GM18520 (cell line): Measurements from ENCODE around the gene NCOA5.

Source experiments
- ATAC-seq: cut with Tn5 transposase; IDR thresholded peaks from one replicate; pipeline ENCODE4 v1.9.1; 2021; ENCODE audit not compliant: unreplicated experiment

Gene NCOA5

GRCh38 chr20:46089417-46090388 lies at the start of gene NCOA5:
Gene NCOA5, minus strand, starts transcription at chr20:46089962. Its CDS starts 10,538 bp downstream, at chr20:46079424.
- ATAC-seq, result peak; percentile 85

GRCh38 chr20:46139266-46139889 lies 49.6 kb upstream of the NCOA5 start:
- no peak for ATAC-seq

GRCh38 chr20:46137816-46138215 lies 48.1 kb upstream of the NCOA5 start:
- ATAC-seq, result no peak

- ATAC-seq, result no peak
Observed at GRCh38 chr20:46135856-46136633, 46.3 kb upstream of the NCOA5 start.

- ATAC-seq, result no peak
Observed at GRCh38 chr20:46134716-46135115, 45.0 kb upstream of the NCOA5 start.

GRCh38 chr20:46133886-46134654 lies 44.3 kb upstream of the NCOA5 start:
- no peak for ATAC-seq

- ATAC-seq, result no peak
Observed at GRCh38 chr20:46132705-46133120, 43.0 kb upstream of the NCOA5 start.

- ATAC-seq, result no peak
Observed at GRCh38 chr20:46131396-46131795, 41.6 kb upstream of the NCOA5 start.

GRCh38 chr20:46130534-46130933 lies 40.8 kb upstream of the NCOA5 start:
- no peak for ATAC-seq

GRCh38 chr20:46129955-46130481 lies 40.3 kb upstream of the NCOA5 start:
- no peak for ATAC-seq

- no peak for ATAC-seq
Observed at GRCh38 chr20:46128310-46129151, 38.8 kb upstream of the NCOA5 start.

GRCh38 chr20:46127396-46128010 lies 37.7 kb upstream of the NCOA5 start:
- no peak for ATAC-seq

- ATAC-seq, result no peak
Observed at GRCh38 chr20:46126440-46127056, 36.8 kb upstream of the NCOA5 start.

GRCh38 chr20:46123482-46124245 lies 33.9 kb upstream of the NCOA5 start:
- no peak for ATAC-seq

GRCh38 chr20:46122516-46123481 lies 33.0 kb upstream of the NCOA5 start:
- ATAC-seq, result no peak

GRCh38 chr20:46122071-46122470 lies 32.3 kb upstream of the NCOA5 start:
- ATAC-seq, result no peak
